Suprapubic skin (tissue), 4 donors: Measurements from ENCODE around the gene ARL10.

Experiments used
- CTCF ChIP-seq, 2 donors: fragments of 200-600 bp in 1 of 2; fragments of 450-650 bp in 1 of 2; sonication (generic) in 1 of 2; IDR thresholded peaks; one replicate each; pipeline ENCODE4 v1.5.1; 2016 to 2019; ENCODE audit warnings: antibody characterized with exemption in 2 of 2, mild to moderate bottlenecking in 1 of 2, moderate library complexity in 1 of 2
- EP300 ChIP-seq: sonication (generic); formaldehyde crosslinking; IDR thresholded peaks from one replicate; pipeline ENCODE4 v1.6.1; 2017; ENCODE audit warnings: antibody characterized with exemption
- POLR2A ChIP-seq, 2 donors: fragments of 450-650 bp; IDR thresholded peaks; one replicate each; pipeline ENCODE4 v1.6.1; 2017; ENCODE audit warnings: antibody characterized with exemption in 2 of 2, mild to moderate bottlenecking in 2 of 2, moderate library complexity in 2 of 2
- POLR2AphosphoS5 ChIP-seq, 3 donors: sonication (generic); formaldehyde crosslinking; IDR thresholded peaks; one replicate each; pipeline ENCODE4 v1.6.1; 2017; ENCODE audit warnings: antibody characterized with exemption in 3 of 3

- TF ChIP-seq CTCF (IDR thresholded peaks at IDR 0.05) = no peak
- TF ChIP-seq POLR2AphosphoS5 (IDR thresholded peaks at IDR 0.05) = no peak
- TF ChIP-seq POLR2A (IDR thresholded peaks at IDR 0.05) = no peak
- TF ChIP-seq EP300 = no peak
These were observed 6.6 kb downstream of the ARL10 start for GRCh38 chr5:176371621-176372539.
